Adrenal gland (tissue), 5 donors: ENCODE measurements around the gene RMI1.
A peak's percentile ranks its signal among the peaks of the same experiment; 100 is the strongest.

ENCODE experiments used
- CTCF ChIP-seq, 6 experiments: fragments of 450-650 bp in 4 of 6; fragments of 200-600 bp in 2 of 6; sonication (generic) in 1 of 6; IDR thresholded peaks; 1 replicate in 5 of 6; 2 replicates in 1 of 6; pipeline versions ENCODE4 v1.5.1 to v1.8.0; 2016 to 2021; ENCODE audit warnings: antibody characterized with exemption in 6 of 6, mild to moderate bottlenecking in 2 of 6, moderate library complexity in 1 of 6
- POLR2A ChIP-seq, 2 donors: fragments of 450-650 bp; IDR thresholded peaks; one replicate each; pipeline ENCODE4 v1.6.1; 2017; ENCODE audit warnings: antibody characterized with exemption in 2 of 2, mild to moderate bottlenecking in 2 of 2, moderate library complexity in 1 of 2
- donor health status: DM: no; HTN: no; CAD: no.

DNA sequence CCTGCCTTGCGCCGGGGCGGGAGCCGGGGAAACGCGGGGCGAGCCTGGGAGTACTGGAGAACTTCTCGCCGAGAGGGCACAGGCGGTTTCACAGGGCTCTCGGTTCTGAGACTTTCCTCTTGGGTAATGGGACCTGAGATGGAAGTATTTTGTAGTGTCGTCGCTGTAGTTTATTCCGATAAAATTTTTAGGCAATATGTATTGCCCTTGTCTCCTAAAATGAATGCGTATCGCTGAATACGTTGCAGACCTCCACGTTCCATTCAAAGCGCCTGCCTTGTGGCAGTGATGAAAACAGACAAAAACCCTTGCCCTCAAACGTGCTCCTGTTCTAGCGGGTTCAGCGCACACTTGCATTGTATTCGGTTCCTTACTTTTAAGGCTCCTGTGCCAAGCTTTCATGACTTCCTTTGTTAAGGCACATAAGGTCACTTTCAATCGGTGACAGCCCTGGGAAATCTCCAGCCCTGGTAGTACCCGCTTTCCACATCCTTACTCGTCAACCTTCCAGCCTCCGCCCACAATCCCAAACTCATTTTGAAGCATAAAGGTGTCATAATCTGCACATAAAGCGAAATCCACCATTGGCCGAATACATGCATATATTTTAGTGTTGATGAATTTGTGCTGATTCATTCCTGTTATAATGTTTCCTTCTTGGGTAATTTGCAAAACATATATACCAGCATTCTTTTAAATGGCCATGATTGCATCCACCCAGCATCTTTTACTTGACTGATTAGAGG, 694 bp downstream of the RMI1 start:
- peak in 1 of 2 donors; percentile 46 for TF ChIP-seq POLR2A (IDR thresholded peaks at IDR 0.05)
- no peak for TF ChIP-seq CTCF (IDR thresholded peaks at IDR 0.05)
